GM23248 (cell line): ENCODE measurements around the gene LBP.

Experiments
- EZH2 ChIP-seq: fragments of 200-600 bp; sonication (generic); IDR thresholded peaks from 2 replicates; pipeline ENCODE4 v1.6.1; 2018; ENCODE audit warnings: antibody characterized with exemption, mild to moderate bottlenecking; ENCODE audit not compliant: insufficient read depth, poor library complexity, severe bottlenecking
- EZH2phosphoT487 ChIP-seq: fragments of 200-600 bp; sonication (generic); IDR thresholded peaks from 2 replicates; pipeline ENCODE4 v1.6.1; 2018; ENCODE audit warnings: antibody characterized with exemption, moderate library complexity, mild to moderate bottlenecking, low read depth; ENCODE audit not compliant: insufficient read depth

- TF ChIP-seq EZH2: no peak
- no peak for TF ChIP-seq EZH2phosphoT487
Measured at GRCh38 chr20:38299963-38300362, 46.3 kb upstream of the LBP start.
